ENCODE measurements around the gene BCAP29. TPM values are rescaled to one million over a fixed set of nuclear protein-coding genes. Genes with fewer than 3 reads are reported as not detected.
"Not testable (repeated sequence)": the region's sequence is repeated elsewhere in the genome, so short reads cannot be mapped to it uniquely, and the experiment has no call there.

The BCAP29 gene, protein sequence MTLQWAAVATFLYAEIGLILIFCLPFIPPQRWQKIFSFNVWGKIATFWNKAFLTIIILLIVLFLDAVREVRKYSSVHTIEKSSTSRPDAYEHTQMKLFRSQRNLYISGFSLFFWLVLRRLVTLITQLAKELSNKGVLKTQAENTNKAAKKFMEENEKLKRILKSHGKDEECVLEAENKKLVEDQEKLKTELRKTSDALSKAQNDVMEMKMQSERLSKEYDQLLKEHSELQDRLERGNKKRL
- polyA plus RNA-seq (2011; rRNA removed), result 20.3 and 57.3 TPM in 2 replicates
- 11.8 and 16.4 TPM in 2 replicates for polyA minus RNA-seq (2011; rRNA and poly(A)+ RNA removed)

DNA sequence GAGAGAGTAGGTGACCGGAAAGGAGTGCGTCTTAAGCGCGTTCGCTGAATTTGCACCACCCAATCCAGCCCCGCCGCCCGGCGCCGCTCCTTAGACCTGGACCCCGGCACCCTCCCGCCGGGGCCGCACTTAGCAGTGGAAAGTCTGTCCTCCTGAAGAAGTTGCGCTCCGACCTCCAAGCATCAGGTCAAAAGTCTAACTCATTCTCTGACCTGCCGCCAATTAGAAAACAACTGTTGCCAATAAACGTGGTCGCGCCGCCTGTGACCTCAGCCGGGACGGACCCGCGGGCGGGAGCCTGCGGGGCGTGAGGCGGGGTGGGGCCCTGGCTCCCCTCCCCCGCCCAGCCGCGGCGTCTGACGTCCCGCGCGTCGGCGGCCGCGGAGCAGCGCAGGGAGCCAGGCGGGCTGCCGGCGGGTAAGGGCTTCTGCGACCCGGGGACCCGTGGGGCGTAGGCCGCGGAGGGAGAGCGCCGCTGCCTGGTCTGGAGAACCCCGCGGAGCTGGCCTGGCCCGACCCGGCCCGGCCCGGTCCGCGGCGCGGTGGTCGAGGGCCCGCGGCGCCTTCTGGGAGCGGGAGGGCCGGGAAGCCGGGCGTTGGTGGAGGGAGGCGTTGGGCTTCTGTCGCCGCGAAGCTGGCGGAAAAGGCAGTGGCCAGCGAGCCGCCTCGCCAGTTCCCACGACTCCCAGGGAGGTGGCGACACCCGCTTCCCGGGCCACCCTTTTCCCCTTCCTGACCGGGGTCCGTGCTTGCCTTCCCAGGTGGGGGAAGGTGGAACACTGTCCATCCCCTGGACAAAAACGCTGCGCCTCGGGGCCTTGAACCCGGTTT, at the start of gene BCAP29:
TSS of gene BCAP29 (plus strand) at position 362 of the 831 bp plus-strand sequence. CDS start 527 bp downstream, outside the sequence.
- DNase-seq (ENCODE audit: low read depth), result no peak
- TF ChIP-seq, protein P1, sequence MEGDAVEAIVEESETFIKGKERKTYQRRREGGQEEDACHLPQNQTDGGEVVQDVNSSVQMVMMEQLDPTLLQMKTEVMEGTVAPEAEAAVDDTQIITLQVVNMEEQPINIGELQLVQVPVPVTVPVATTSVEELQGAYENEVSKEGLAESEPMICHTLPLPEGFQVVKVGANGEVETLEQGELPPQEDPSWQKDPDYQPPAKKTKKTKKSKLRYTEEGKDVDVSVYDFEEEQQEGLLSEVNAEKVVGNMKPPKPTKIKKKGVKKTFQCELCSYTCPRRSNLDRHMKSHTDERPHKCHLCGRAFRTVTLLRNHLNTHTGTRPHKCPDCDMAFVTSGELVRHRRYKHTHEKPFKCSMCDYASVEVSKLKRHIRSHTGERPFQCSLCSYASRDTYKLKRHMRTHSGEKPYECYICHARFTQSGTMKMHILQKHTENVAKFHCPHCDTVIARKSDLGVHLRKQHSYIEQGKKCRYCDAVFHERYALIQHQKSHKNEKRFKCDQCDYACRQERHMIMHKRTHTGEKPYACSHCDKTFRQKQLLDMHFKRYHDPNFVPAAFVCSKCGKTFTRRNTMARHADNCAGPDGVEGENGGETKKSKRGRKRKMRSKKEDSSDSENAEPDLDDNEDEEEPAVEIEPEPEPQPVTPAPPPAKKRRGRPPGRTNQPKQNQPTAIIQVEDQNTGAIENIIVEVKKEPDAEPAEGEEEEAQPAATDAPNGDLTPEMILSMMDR (IDR thresholded peaks at IDR 0.05; ENCODE audit: insufficient read depth, low read depth, low read length), result peak; percentile 23; the same call in 1 of the 2 replicates
- POLR2A ChIA-PET, result no interaction called here
- no peaks in the 10 kb centered on the region for H3K36me3 ChIP-seq (ENCODE audit: control insufficient read depth, insufficient read depth, low read length)
- H3K27me3 ChIP-seq (ENCODE audit: control insufficient read depth, insufficient read depth, low read length), result no peaks in the 10 kb centered on the region
- peak within 1 kb of the TSS; percentile 69 for H3K4me3 ChIP-seq (ENCODE audit: low read depth, low read length)
- CTCF ChIA-PET, result interaction anchor here (0.7 to 1.4 kb wide), 2 partner anchors 117 to 147 kb away, joined by 3 read pairs; no protein-coding TSS in a partner anchor

DNA sequence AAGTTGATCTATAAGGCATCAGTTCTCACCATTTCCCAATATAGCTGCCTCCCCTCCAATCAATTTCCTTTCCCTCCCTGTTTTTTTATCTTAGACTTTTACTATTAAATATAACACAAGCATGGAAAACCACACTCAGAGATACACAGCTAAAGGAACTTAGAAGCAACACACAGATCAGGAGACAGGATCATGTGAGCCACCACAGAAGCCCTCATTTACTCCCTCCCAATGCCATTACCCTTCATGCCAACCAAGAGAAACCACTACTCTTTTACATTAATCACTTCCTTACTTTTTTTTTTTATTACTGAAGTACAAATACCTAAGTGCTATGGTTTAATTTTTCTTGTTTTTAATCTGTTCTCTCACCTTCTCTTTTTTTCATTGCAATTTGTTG, 49.3 kb upstream of the BCAP29 start:
- TF ChIP-seq, protein P1 (IDR thresholded peaks at IDR 0.05; ENCODE audit: insufficient read depth, low read depth, low read length), result no peak
- Histone ChIP-seq H3K36me3 (ENCODE audit: control insufficient read depth, insufficient read depth, low read length) (no peaks in the 10 kb centered on the region), H3K27me3 (ENCODE audit: control insufficient read depth, insufficient read depth, low read length) (no peaks in the 10 kb centered on the region), H3K4me3 (ENCODE audit: low read depth, low read length) (no peak overlapping the region)
- no peak for DNase-seq (ENCODE audit: low read depth)
- ChIA-PET POLR2A (no interaction called here), CTCF (no interaction called here)

DNA sequence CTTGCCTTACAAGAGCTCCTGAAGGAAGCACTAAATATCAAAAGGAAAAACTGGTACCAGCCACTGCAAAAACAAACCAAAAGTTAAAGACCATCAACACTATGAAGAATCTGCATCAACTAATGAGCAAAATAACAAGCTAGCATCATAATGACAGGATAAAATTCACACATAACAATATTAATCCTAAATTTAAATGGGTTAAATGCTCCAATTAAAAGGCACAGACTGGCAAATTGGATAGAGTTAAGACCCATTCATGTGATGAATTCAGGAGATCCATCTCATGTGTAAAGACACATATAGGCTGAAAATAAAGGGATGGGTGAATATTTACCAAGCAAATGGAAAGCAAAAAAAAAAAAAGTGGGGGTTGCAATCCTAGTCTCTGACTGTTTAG, 45.9 kb upstream of the BCAP29 start:
- ChIA-PET CTCF (interaction anchor here (1.0 kb wide), 1 partner anchor 70 kb away, joined by 3 read pairs; no protein-coding TSS in a partner anchor), POLR2A (no interaction called here)
- H3K36me3 ChIP-seq (ENCODE audit: control insufficient read depth, insufficient read depth, low read length), result no peaks in the 10 kb centered on the region
- H3K4me3 ChIP-seq (ENCODE audit: low read depth, low read length), result no peak overlapping the region
- H3K27me3 ChIP-seq (ENCODE audit: control insufficient read depth, insufficient read depth, low read length), result no peaks in the 10 kb centered on the region
- no peak for DNase-seq (ENCODE audit: low read depth)
- TF ChIP-seq, protein P1 (IDR thresholded peaks at IDR 0.05; ENCODE audit: insufficient read depth, low read depth, low read length), result no peak

DNA sequence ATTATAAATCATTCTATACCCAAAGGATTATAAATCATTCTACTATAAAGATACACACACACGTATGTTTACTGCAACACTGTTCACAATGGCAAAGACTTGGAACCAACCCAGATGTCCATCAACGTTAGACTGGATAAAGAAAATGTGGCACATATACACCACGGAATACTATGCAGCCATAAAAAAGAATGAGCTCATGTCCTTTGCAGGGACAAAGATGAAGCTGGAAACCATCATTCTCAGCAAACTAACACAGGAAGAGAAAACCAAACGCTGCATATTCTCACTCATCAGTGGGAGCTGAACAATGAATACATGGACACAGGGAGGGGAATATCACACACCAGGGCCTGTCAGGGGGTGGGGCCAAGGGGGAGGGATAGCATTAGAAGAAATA, 42.8 kb upstream of the BCAP29 start:
- H3K36me3 ChIP-seq (ENCODE audit: control insufficient read depth, insufficient read depth, low read length); POLR2A ChIA-PET; H3K27me3 ChIP-seq (ENCODE audit: control insufficient read depth, insufficient read depth, low read length); CTCF ChIA-PET; DNase-seq (ENCODE audit: low read depth); H3K4me3 ChIP-seq (ENCODE audit: low read depth, low read length): not testable (repeated sequence)

DNA sequence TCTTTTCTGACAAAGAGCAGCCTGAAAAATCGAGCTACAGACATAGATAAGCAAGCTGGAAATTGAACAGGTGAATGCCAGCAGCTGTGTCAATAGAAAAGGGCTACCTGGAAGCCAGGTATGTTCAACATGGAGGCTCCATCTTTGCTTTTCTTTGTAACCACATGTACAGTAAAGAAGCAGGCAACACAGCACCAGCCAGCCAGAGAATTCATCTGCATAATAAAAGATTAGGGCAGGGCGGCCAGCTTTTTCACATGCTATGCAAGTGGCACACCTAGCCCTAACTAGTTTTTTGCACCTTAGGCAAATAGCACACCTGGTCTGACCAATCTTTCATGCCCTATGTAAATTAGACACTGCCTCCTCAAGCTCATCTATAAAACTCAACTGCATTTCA, 42.0 kb upstream of the BCAP29 start:
- H3K27me3 ChIP-seq (ENCODE audit: control insufficient read depth, insufficient read depth, low read length), result no peaks in the 10 kb centered on the region
- no peak for DNase-seq (ENCODE audit: low read depth)
- no peaks in the 10 kb centered on the region for H3K36me3 ChIP-seq (ENCODE audit: control insufficient read depth, insufficient read depth, low read length)
- TF ChIP-seq, protein P1 (IDR thresholded peaks at IDR 0.05; ENCODE audit: insufficient read depth, low read depth, low read length), result no peak
- ChIA-PET CTCF (no interaction called here), POLR2A (no interaction called here)
- no peak overlapping the region for H3K4me3 ChIP-seq (ENCODE audit: low read depth, low read length)

All from BJ (cell line).